HepG2 (cell line): ENCODE measurements around the gene NR2F6. TPM values are rescaled to one million over a fixed set of nuclear protein-coding genes. Genes with fewer than 3 reads are reported as not detected.
A peak's percentile ranks its signal among the peaks of the same experiment; 100 is the strongest.

Experiments used
- ARNT ChIP-seq: fragments of 450-650 bp; IDR thresholded peaks from 2 replicates; pipeline ENCODE4 v1.6.1; 2017
- BCL3 ChIP-seq: sonication (generic); formaldehyde crosslinking; IDR thresholded peaks from 2 replicates; pipeline ENCODE4 v1.5.1; 2020; ENCODE audit warnings: mild to moderate bottlenecking, missing genetic modification reagents, moderate library complexity
- CREBL2 ChIP-seq: sonication (generic); formaldehyde crosslinking; IDR thresholded peaks from 2 replicates; pipeline ENCODE4 v1.8.1; 2023; ENCODE audit warnings: missing genetic modification reagents, mild to moderate bottlenecking, borderline replicate concordance
- MEIS1 ChIP-seq: sonication (generic); formaldehyde crosslinking; IDR thresholded peaks from 2 replicates; pipeline ENCODE4 v1.9.0; 2021; ENCODE audit warnings: mild to moderate bottlenecking, missing genetic modification reagents, moderate library complexity, borderline replicate concordance
- SRY ChIP-seq: sonication (generic); formaldehyde crosslinking; IDR thresholded peaks from 2 replicates; pipeline ENCODE4 v1.8.0; 2022; ENCODE audit warnings: mild to moderate bottlenecking, missing genetic modification reagents
- ZFP91 ChIP-seq: sonication (generic); formaldehyde crosslinking; IDR thresholded peaks from 2 replicates; pipeline ENCODE4 v1.9.0; 2022; ENCODE audit warnings: missing genetic modification reagents, mild to moderate bottlenecking, borderline replicate concordance
- ZNF407 ChIP-seq: sonication (generic); formaldehyde crosslinking; IDR thresholded peaks from one replicate; pipeline ENCODE4 v1.5.1; 2020; ENCODE audit warnings: mild to moderate bottlenecking, missing genetic modification reagents; ENCODE audit errors: not compliant biosample characterization
- ZNF564 ChIP-seq: sonication (generic); formaldehyde crosslinking; IDR thresholded peaks from 2 replicates; pipeline ENCODE4 v1.8.1; 2023; ENCODE audit warnings: mild to moderate bottlenecking, missing genetic modification reagents
- ZNF703 ChIP-seq: sonication (generic); formaldehyde crosslinking; IDR thresholded peaks from 2 replicates; pipeline ENCODE4 v1.5.1; 2020; ENCODE audit warnings: missing genetic modification reagents, mild to moderate bottlenecking, moderate library complexity, borderline replicate concordance
- polyA plus RNA-seq, 8 experiments: library from polyadenylated mRNA; depleted of rRNA in 3 of 8; stranded (reverse) in 7 of 8; unstranded in 1 of 8; fragments of >200 nt; fragmentation: Illumina TruSeq in 4 of 8; extraction: Trizol in 4 of 8; gene quantifications; 2 replicates each; pipeline versions ENCODE4 v1.2.1 to v1.2.3, GENCODE V29; 2011 to 2016; ENCODE audit warnings: low read depth in 4 of 8, missing spikeins in 1 of 8, mixed read lengths in 1 of 8; ENCODE audit not compliant: insufficient read depth in 1 of 8
- total RNA-seq, 5 experiments: library from RNA; depleted of rRNA; stranded (reverse); fragments of >200 nt; fragmentation: Illumina TruSeq; extraction: Trizol; gene quantifications; 2 replicates each; pipeline ENCODE4 v1.2.3, GENCODE V29; 2016; ENCODE audit warnings: low read depth in 1 of 5
- TF ChIP-seq, protein P1 (sequence below): sonication (generic); formaldehyde crosslinking; IDR thresholded peaks from 2 replicates; pipeline ENCODE4 v1.5.0; 2020; ENCODE audit warnings: missing genetic modification reagents

The NR2F6 gene
- total and polyA plus RNA-seq, 2 of the 13 experiments (the other 11 are each of a cell fraction or from before 2014, with no cell fraction given), result 30.9 to 72.4 TPM

DNA sequence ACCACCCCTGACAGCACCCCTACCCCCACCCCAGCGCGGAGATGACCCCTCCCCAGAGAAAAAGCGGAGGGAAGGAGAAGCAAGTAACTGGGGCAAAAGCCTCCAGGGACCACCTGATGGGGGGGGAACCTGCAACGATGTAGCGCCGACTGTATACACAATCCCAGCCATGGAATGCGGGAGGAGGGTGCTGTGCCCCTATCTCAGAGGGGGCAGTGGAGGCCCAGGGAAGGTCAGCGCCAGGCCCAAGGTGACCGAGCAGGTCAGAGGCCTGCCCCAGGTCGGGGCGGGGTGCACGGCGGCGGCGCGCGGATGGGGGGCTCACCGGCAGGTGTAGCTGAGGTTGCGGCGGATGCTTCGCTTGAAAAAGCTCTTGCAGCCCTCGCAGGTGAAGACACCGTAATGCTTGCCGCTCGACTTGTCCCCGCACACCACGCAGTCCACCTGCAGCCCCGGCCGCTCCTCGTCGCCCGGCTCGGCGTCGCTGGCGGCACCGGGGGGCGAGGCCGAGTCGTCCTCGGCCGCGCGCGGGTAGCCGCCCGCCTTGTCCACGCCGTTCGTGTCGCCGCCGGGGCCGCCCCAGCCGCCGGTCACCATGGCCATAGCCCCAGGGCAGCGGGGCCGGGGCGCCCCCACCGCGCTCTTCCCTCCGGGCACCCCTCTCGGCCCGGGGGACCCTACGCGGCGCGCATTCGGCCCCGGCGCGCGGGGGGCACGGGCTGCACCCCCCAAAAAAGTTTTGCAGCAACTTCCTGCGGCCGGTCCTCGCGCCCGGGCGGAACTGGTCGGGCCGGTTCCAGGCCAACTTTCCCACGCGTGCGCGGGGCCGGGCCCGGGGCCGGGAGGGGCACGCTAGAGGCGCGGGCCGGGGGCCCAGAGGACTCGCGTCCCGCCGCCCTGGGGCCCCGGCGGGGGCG is 843 bp downstream of the NR2F6 start (continued):
- no peak; the same call in 1 of the 2 replicates for TF ChIP-seq ZFP91 (CRISPR knock-in tag)
- TF ChIP-seq SRY (CRISPR knock-in tag), result peak; percentile 50; the same call in 1 of the 2 replicates
- TF ChIP-seq, protein P1, sequence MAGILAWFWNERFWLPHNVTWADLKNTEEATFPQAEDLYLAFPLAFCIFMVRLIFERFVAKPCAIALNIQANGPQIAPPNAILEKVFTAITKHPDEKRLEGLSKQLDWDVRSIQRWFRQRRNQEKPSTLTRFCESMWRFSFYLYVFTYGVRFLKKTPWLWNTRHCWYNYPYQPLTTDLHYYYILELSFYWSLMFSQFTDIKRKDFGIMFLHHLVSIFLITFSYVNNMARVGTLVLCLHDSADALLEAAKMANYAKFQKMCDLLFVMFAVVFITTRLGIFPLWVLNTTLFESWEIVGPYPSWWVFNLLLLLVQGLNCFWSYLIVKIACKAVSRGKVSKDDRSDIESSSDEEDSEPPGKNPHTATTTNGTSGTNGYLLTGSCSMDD (CRISPR knock-in tag), result no peak
- no peak for TF ChIP-seq BCL3 (CRISPR knock-in tag)
- TF ChIP-seq MEIS1 (CRISPR knock-in tag), result no peak
- no peak for TF ChIP-seq CREBL2 (CRISPR knock-in tag)
- 0 out of 2 replicates have a peak, but pooled peaks have one; percentile 31 for TF ChIP-seq ZNF564 (CRISPR knock-in tag)
- no peak for TF ChIP-seq ZNF407 (CRISPR knock-in tag)
- TF ChIP-seq ARNT, result no peak
- no peak for TF ChIP-seq ZNF703 (CRISPR knock-in tag)
